Daoy (cell line): ENCODE data around the gene GABRR1. TPM values are rescaled to one million over a fixed set of nuclear protein-coding genes. Genes with fewer than 3 reads are reported as not detected.
"Not testable (repeated sequence)": the region's sequence is repeated elsewhere in the genome, so short reads cannot be mapped to it uniquely, and the experiment has no call there.

Experiments used
- DNase-seq: peaks from one replicate; pipeline ENCODE4 v3.0.0-alpha.2; 2015; ENCODE audit warnings: low read depth
- total RNA-seq: library from RNA; depleted of rRNA; stranded (reverse); fragments of >200 nt; shearing (Covaris generic); gene quantifications from 2 replicates; pipeline ENCODE4 v1.2.3, GENCODE V29; 2014

The GABRR1 gene
- total RNA-seq, 1 experiment from 2014 or later: not detected

DNA sequence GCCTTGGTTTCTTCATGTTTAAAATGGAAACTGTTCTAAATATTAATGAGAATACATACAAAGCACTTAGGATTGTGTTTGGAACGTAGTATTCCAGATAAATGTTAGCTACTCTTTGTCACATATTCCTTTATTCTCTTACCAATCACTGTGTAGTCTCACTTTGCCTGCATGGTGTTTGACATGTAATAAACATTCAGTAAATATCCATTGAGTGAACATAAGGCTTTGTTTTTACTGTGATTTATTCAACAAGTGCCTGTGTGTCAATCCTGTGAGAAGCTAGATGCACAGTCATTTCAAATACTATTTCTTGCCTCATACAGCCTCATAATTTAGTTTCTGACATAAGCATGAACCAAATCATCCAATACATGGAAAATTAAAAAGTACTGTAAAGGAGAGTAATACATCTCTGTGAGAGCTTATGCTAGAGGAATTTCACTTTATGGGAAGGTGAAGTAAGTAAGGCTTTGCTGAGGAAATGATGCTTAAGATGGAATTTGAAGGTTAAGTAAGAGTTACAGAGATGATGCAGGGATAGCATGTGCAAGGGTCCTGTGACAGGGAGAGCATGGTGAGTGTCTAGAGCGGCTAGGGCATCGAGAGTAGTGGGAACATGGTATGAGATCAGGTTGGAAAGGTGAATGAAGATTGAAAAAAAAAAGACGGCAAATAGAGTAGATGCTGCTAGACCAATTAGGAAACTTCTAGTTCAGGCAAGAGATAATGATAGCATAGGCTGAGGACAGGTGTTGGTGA lies 56.6 kb downstream of the GABRR1 start:
- DNase-seq: no peak

- no peak for DNase-seq
Measured at GRCh38 chr6:89154131-89154530, 63.0 kb downstream of the GABRR1 start.

DNA sequence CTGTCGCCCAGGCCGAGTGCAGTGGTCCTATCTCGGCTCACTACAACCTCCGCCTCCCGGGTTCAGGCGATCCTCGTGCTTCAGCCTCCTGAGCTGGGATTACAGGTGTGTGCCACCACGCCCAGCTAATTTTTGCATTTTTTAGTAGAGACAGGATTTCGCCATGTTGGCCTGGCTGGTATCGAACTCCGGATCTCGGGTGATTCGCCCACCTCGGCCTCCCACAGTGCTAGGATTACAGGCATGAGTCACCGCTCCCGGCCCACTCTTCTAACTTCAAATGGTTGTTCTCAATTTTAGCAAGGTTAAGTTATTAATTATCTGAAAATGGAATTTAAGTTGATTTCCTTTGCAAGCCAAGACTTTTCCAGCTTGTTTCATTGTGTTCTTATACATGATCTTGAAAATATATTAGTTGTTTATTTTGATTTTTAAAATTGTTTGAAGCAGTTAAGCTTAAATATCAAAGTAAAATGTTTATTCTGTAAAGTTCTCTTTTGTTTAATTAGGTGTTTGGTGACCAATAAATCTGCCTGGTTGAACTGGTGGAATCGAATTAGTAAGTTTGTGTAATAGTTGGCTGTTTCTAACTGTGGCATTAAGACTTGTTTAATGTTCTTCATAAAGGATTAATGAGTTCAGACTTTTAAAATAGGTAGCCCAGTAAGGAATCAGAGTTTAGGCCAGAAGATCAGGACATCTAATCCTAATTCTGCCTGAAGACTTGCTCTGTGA lies 69.0 kb downstream of the GABRR1 start:
- DNase-seq: peak; percentile 55

- peak; percentile 28 for DNase-seq
Measured at GRCh38 chr6:89146718-89147700, 70.1 kb downstream of the GABRR1 start.

- DNase-seq: peak; percentile 74
Measured at GRCh38 chr6:89145956-89146717, 71.0 kb downstream of the GABRR1 start, which contains the start of gene PM20D2. Gene PM20D2 (plus strand): TSS chr6:89146055. CDS start chr6:89146145, 90 bp downstream.

- DNase-seq: peak; percentile 15
Measured at GRCh38 chr6:89145091-89145955, 71.8 kb downstream of the GABRR1 start.

DNA sequence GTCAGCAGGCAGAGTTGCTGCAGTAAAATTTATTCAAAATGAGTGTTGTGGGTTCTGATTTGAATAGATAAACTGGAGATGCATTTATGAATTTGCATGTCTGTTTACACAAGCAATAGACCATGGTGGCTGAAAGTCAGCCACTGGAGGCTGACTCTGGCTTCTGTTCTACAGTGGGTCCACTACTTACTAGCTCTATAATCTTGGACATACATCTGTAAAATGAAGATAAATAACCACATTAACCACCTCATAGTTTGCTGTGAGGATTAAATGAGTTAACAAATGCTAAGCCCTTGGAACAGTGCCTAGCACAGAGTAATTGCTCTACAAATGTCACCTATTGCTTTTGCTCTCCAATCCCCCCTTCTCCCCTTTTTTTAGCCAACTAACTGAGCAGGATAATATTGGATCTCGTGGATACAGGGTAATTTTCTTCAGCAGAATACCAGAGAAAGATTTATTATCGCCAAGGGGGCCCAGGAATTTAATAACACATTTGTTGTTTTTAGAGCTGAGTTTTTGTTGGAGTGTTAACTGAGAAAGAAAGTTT lies 72.7 kb downstream of the GABRR1 start:
- DNase-seq: peak; percentile 8

GRCh38 chr6:89140347-89141156 lies 76.6 kb downstream of the GABRR1 start:
- DNase-seq: no peak

DNA sequence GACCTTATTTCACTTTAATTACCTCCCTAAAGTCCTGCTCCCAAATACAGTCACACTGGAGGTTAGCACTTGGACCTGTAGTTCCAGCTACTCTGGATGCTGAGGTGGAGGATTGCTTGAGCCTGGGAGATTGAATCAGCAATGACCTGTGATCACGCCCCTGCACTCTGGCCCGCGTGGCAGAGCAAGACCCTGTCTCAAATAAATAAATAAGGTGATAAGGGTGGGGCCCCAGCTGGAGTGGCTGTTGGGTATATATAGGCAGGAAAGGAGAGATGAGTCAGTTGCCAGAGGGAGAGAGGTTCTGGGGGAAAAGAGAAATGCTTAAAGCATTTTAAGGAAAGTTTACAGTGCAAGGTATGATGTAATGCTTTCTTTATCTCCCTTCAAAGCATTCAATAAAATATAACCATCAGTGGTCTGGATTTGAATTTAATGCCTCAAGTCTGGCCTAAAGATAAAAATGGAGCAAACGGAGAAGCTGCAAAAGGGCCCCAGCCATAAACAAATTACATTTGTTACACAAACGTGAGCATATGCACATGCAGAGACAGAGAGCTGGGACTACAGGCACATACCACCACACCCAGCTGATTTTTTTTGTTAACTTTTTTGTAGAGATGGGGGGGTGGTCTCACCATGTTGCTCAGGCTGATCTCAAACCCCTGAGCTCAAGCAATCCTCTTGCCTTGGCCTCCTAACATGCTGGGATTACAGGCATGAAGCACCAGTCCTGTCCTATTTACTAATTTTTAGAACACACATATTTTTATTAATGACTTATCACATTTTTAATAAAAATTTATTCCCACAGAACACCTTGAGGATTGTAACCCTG lies 77.4 kb downstream of the GABRR1 start:
- DNase-seq: peak; percentile 50

DNA sequence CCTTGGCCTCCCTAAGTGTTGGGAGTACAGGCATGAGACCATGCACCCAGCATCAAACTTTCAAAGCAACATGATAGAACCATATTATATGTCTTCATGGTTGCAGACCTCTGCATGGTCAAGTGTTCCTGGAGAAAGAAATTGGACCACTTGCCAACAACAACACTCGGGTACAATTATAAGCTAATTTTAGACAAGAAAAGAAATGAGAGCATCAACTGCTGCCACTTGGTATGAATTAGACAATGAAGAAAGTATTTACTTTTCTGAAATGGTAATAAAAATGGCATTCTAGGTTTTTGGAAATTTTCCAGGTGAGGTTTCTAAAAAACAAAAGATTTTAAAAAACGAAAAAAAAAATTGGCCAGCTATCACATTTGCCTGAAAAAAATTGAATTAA lies 79.0 kb downstream of the GABRR1 start:
- no peak for DNase-seq

DNA sequence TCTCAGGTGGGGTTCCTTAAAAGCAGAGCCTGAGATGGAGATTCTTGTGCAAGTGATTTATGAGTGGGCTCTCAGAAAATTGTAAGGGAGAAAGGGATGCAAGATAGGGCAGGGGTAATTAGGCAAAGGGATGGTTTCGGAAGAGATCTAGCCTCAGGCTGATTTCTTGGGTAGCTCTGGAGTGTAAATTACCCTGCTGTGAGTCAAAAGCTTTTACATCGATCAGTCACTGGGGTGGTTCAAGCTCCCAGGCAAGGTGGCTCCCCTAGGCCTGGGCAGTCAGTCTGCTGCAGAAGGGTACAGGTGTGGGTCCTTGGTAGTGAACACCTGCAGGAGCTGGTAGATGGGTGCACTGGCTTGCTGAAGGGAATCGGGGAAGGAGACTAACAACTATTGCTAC lies 82.4 kb downstream of the GABRR1 start:
- DNase-seq: no peak

- no peak for DNase-seq
Measured at GRCh38 chr6:89133981-89134380, 83.2 kb downstream of the GABRR1 start.

- no peak for DNase-seq
Measured at GRCh38 chr6:89132057-89132456, 85.1 kb downstream of the GABRR1 start.

GRCh38 chr6:89131599-89131998 lies 85.6 kb downstream of the GABRR1 start:
- DNase-seq: no peak

DNA sequence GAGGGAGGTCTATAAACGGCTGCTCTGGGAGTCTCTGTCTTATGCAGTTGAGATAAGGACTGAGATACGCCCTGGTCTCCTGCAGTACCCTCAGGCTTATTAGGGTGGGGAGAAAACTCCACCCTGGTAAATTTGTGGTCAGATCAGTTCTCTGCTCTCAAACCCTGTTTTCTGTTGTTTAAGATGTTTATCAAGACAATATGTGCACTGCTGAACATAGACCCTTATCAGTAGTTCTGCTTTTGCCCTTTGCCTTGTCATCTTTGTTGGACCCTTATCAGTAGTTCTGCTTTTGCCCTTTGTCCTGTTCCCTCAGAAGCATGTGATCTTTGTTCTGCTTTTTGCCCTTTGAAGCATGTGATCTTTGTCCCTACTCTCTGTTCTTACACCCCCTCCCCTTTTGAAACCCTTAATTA lies 88.9 kb downstream of the GABRR1 start:
- not testable (repeated sequence) for DNase-seq
